ENCODE results near the gene TMEM115.

TMEM115 gene

GRCh38 chr3:50350527-50351322 is 8.6 kb downstream of the TMEM115 start, which contains the start of the genes CYB561D2 and NPRL2 (continued):
- TF ChIP-seq, protein P1, sequence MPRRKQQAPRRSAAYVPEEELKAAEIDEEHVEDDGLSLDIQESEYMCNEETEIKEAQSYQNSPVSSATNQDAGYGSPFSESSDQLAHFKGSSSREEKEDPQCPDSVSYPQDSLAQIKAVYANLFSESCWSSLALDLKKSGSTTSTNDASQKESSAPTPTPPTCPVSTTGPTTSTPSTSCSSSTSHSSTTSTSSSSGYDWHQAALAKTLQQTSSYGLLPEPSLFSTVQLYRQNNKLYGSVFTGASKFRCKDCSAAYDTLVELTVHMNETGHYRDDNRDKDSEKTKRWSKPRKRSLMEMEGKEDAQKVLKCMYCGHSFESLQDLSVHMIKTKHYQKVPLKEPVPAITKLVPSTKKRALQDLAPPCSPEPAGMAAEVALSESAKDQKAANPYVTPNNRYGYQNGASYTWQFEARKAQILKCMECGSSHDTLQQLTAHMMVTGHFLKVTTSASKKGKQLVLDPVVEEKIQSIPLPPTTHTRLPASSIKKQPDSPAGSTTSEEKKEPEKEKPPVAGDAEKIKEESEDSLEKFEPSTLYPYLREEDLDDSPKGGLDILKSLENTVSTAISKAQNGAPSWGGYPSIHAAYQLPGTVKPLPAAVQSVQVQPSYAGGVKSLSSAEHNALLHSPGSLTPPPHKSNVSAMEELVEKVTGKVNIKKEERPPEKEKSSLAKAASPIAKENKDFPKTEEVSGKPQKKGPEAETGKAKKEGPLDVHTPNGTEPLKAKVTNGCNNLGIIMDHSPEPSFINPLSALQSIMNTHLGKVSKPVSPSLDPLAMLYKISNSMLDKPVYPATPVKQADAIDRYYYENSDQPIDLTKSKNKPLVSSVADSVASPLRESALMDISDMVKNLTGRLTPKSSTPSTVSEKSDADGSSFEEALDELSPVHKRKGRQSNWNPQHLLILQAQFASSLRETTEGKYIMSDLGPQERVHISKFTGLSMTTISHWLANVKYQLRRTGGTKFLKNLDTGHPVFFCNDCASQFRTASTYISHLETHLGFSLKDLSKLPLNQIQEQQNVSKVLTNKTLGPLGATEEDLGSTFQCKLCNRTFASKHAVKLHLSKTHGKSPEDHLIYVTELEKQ (tag by site-specific recombination; IDR thresholded peaks at IDR 0.05; ENCODE audit: borderline replicate concordance), result no peak
- TF ChIP-seq ZNF292 (tag by site-specific recombination; IDR thresholded peaks at IDR 0.05; ENCODE audit: borderline replicate concordance, low read depth), result no peak
- TF ChIP-seq, protein P2, sequence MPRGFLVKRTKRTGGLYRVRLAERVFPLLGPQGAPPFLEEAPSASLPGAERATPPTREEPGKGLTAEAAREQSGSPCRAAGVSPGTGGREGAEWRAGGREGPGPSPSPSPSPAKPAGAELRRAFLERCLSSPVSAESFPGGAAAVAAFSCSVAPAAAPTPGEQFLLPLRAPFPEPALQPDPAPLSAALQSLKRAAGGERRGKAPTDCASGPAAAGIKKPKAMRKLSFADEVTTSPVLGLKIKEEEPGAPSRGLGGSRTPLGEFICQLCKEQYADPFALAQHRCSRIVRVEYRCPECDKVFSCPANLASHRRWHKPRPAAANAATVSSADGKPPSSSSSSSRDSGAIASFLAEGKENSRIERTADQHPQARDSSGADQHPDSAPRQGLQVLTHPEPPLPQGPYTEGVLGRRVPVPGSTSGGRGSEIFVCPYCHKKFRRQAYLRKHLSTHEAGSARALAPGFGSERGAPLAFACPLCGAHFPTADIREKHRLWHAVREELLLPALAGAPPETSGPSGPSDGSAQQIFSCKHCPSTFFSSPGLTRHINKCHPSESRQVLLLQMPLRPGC (tag by site-specific recombination; IDR thresholded peaks at IDR 0.05), result no peak
- peak; percentile 72 for TF ChIP-seq ZXDB (tag by site-specific recombination; IDR thresholded peaks at IDR 0.05)
- peak; percentile 74 for TF ChIP-seq ZNF692 (tag by site-specific recombination; IDR thresholded peaks at IDR 0.05)
- TF ChIP-seq ZFP69B (tag by site-specific recombination; IDR thresholded peaks at IDR 0.05), result 0 out of 2 replicates have a peak, but pooled peaks have one; percentile 22
- TF ChIP-seq ZBTB17 (tag by site-specific recombination; IDR thresholded peaks at IDR 0.05), result peak; percentile 69; the same call in 1 of the 2 replicates
- peak; percentile 80 for TF ChIP-seq SCRT2 (tag by site-specific recombination; IDR thresholded peaks at IDR 0.05)
- TF ChIP-seq ZNF747 (tag by site-specific recombination; IDR thresholded peaks at IDR 0.05), result no peak
- TF ChIP-seq ZNF701 (tag by site-specific recombination; IDR thresholded peaks at IDR 0.05), result no peak
- TF ChIP-seq ZNF658 (tag by site-specific recombination; IDR thresholded peaks at IDR 0.05), result no peak
- TF ChIP-seq HOXC10 (CRISPR knock-in tag; IDR thresholded peaks at IDR 0.05), result no peak
- no peak for TF ChIP-seq ZSCAN5A (tag by site-specific recombination; IDR thresholded peaks at IDR 0.05)
- no peak for TF ChIP-seq KLF1 (tag by site-specific recombination; IDR thresholded peaks at IDR 0.05)
- no peak for TF ChIP-seq ZNF112 (tag by site-specific recombination; IDR thresholded peaks at IDR 0.05)
- TF ChIP-seq GLI4 (tag by site-specific recombination; IDR thresholded peaks at IDR 0.05), result no peak
- TF ChIP-seq ZBTB21 (tag by site-specific recombination; IDR thresholded peaks at IDR 0.05), result peak; percentile 65; the same call in 1 of the 2 replicates
- no peak for TF ChIP-seq ZNF423 (tag by site-specific recombination; IDR thresholded peaks at IDR 0.05)
- no peak for TF ChIP-seq BCL11B (tag by site-specific recombination; IDR thresholded peaks at IDR 0.05; ENCODE audit: low read depth)
- no peak for TF ChIP-seq ZNF354C (tag by site-specific recombination; IDR thresholded peaks at IDR 0.05; ENCODE audit: borderline replicate concordance, low read depth)
- TF ChIP-seq SP7 (tag by site-specific recombination; IDR thresholded peaks at IDR 0.05), result peak; percentile 55; the same call in 1 of the 2 replicates
- 0 out of 2 replicates have a peak, but pooled peaks have one; percentile 33 for TF ChIP-seq ZSCAN30 (tag by site-specific recombination; IDR thresholded peaks at IDR 0.05)
- peak; percentile 77 for TF ChIP-seq KLF10 (tag by site-specific recombination; IDR thresholded peaks at IDR 0.05)
- TF ChIP-seq ZNF513 (tag by site-specific recombination; IDR thresholded peaks at IDR 0.05), result no peak
- no peak for TF ChIP-seq ZNF114 (tag by site-specific recombination; IDR thresholded peaks at IDR 0.05)
- TF ChIP-seq ZNF580 (tag by site-specific recombination; IDR thresholded peaks at IDR 0.05), result peak; percentile 77; the same call in 1 of the 2 replicates
- no peak for TF ChIP-seq ZNF280C (tag by site-specific recombination; IDR thresholded peaks at IDR 0.05)

Data from HEK293 (cell line).